H1 (cell line): ENCODE results near the gene MBNL1.

Experiments
- CREB1 ChIP-seq: IDR thresholded peaks from 2 replicates; pipeline ENCODE4 v1.6.1; 2012; ENCODE audit warnings: inconsistent platforms
- NANOG ChIP-seq: IDR thresholded peaks from 2 replicates; pipeline ENCODE4 v1.6.1; 2011; ENCODE audit warnings: low read length, low read depth, mild to moderate bottlenecking, inconsistent platforms; ENCODE audit not compliant: insufficient read depth, poor library complexity, severe bottlenecking
- TF ChIP-seq, protein P1 (sequence below), 3 experiments: IDR thresholded peaks; 1 replicate in 2 of 3; 2 replicates in 1 of 3; pipeline versions ENCODE4 v1.5.1 to v1.6.1; 2011; ENCODE audit warnings: low read length in 3 of 3, mild to moderate bottlenecking in 3 of 3, inconsistent platforms in 2 of 3, low read depth in 1 of 3, moderate library complexity in 1 of 3; ENCODE audit not compliant: insufficient read depth in 1 of 3; ENCODE audit errors: control extremely low read depth in 1 of 3

DNA sequence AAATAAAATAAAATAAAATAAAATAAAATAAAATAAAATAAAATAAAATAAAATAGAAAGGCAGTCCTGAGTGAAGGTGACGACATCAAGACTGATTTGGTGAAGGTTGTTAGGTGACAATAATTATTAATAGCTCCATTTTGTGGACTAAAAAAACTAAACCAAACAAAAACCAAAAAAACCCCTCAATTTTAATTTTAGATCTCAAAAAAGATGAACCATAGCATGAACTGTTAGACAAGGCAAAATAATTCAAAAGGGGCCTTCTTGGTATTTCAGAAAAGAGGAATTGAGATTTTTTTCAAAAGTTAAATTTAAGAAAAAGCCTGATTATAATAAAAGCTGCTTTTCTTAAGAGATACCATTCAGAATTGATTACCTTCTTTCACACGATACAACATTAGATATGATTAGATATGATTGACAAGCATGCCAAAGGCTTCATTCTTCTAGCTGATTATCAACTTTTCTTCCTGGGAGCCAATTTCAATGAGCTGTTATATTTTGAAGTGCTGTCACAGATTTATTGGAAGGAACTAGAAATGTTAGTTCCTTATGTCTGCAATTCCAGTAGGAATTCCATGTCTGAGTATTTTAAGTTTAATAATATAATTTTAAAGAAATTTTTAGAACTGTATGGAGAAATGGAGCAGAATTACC is 244.7 kb downstream of the MBNL1 start:
- TF ChIP-seq, protein P1, sequence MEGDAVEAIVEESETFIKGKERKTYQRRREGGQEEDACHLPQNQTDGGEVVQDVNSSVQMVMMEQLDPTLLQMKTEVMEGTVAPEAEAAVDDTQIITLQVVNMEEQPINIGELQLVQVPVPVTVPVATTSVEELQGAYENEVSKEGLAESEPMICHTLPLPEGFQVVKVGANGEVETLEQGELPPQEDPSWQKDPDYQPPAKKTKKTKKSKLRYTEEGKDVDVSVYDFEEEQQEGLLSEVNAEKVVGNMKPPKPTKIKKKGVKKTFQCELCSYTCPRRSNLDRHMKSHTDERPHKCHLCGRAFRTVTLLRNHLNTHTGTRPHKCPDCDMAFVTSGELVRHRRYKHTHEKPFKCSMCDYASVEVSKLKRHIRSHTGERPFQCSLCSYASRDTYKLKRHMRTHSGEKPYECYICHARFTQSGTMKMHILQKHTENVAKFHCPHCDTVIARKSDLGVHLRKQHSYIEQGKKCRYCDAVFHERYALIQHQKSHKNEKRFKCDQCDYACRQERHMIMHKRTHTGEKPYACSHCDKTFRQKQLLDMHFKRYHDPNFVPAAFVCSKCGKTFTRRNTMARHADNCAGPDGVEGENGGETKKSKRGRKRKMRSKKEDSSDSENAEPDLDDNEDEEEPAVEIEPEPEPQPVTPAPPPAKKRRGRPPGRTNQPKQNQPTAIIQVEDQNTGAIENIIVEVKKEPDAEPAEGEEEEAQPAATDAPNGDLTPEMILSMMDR (IDR thresholded peaks at IDR 0.05; ENCODE audit: control extremely low read depth in 1 of 3, insufficient read depth in 1 of 3, low read depth in 1 of 3, low read length in 3 of 3), result no peak
- TF ChIP-seq CREB1 (no peak), NANOG (no peak)
